Measurements from ENCODE around the gene NT5DC2. TPM values are rescaled to one million over a fixed set of nuclear protein-coding genes. Genes with fewer than 3 reads are reported as not detected.

Gene NT5DC2
- total RNA-seq, 1 donor from 2014 or later = 60.8 TPM

DNA sequence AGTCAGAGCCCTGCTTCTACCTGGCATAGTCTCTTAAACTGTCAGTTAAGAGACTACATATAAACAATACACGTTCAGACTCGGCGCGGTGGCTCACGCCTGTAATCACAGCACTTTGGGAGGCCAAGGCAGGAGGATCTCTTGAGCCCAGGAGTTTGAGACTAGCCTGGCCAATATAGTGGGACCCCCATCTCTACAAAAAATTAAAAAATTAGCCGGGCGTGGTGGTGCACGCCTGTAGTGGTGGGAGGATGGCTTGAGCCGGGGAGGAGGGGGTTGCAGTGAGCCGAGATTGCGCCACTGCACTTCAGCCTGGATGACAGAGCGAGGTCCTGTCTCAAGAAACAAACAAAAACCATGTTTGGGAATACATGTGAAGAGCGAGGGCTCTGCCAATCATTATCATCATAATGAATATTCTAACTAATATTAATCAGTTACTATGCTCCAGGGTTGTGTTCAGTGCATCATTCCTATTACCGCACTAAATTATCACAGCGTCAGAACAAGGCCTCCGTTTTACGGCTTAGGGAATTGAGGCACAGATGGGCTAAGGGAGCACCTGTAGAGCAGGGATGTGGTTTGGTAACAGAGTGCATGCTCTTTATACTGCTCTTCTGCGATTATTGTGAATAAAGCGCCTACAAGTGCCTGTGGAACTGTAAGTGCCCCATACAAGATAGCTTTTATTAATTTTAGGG lies 1.9 kb upstream of the NT5DC2 start:
- H3K27ac Mint-ChIP-seq = peak overlapping the region; percentile 44

DNA sequence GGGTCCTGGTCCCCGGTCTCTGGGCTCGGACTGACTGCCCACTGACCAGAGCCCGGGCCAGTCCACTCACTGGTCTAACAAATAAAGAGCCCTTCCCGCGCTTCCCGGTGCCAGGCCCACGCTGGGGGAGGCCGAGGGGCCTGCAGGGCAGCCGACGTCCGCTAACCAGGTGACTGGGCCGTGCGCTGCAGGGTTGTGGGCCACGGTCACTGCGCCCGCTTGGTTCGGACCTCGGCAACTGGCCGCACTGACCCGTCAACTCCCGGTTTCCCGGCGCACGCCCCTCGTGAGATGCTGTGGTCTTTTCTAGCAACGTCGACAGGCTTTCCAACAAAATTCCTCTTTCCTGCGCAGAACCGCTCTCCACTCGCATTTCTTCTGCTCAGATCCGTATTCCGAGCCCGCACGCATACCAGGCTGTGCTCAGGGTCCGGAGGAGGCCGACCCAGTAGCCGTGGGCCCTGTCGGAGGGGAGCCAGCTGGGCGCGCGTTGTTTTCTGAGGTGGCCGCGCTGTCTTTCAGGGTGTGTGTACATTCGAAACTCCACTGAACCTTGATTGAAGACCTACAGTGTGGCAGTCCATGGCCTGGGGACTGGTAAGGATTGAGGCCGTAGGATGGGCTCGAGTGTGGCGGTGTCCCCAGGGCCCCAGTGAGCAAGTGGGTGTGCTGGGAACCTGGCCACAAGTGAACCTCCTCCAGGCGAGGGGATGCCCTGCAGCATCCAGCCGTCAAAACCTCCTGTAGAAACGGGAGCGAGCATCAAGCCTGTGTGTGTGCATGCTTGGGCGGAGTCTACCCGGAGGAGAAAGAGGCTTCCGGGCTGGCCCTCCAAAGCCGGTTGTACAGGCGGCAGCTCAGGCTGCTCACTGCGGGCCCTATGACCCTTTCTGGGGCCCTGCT lies 875 bp upstream of the NT5DC2 start:
- intact Hi-C loops (cut with micrococcal nuclease) = loop anchor here (5.0 to 10.0 kb wide), 2 partner anchors 337 to 560 kb away; partner anchors contain the start of genes ABHD14A, ABHD14B and ALAS1
- H3K27ac Mint-ChIP-seq = peak overlapping the region; percentile 77
- no peaks in the 10 kb centered on the region for H3K27me3 Mint-ChIP-seq (ENCODE audit: insufficient read depth)
- H3K36me3 Mint-ChIP-seq (ENCODE audit: low read depth) = peaks cover 19% of the 10 kb centered on the region
- H3K9me3 Mint-ChIP-seq = no peaks in the 10 kb centered on the region
- H3K4me1 Mint-ChIP-seq (ENCODE audit: low read depth) = peaks cover 42% of the 10 kb centered on the region
- H3K4me3 Mint-ChIP-seq = peak overlapping the region; percentile 84
- no peak for DNase-seq (ENCODE audit: low spot score)

More for the DNA sequence above, 1.9 kb upstream of the NT5DC2 start:
- H3K27me3 Mint-ChIP-seq (ENCODE audit: insufficient read depth) = no peaks in the 10 kb centered on the region
- H3K4me3 Mint-ChIP-seq = peak overlapping the region; percentile 100
- peaks cover 19% of the 10 kb centered on the region for H3K36me3 Mint-ChIP-seq (ENCODE audit: low read depth)
- peaks cover 42% of the 10 kb centered on the region for H3K4me1 Mint-ChIP-seq (ENCODE audit: low read depth)
- intact Hi-C loops (cut with micrococcal nuclease) = loop anchor here (1.0 to 10.0 kb wide), 10 partner anchors 80 to 561 kb away; partner anchors contain the start of genes ABHD14A, ABHD14B, ALAS1 and DUSP7
- no peaks in the 10 kb centered on the region for H3K9me3 Mint-ChIP-seq
- DNase-seq (ENCODE audit: low spot score) = no peak

DNA sequence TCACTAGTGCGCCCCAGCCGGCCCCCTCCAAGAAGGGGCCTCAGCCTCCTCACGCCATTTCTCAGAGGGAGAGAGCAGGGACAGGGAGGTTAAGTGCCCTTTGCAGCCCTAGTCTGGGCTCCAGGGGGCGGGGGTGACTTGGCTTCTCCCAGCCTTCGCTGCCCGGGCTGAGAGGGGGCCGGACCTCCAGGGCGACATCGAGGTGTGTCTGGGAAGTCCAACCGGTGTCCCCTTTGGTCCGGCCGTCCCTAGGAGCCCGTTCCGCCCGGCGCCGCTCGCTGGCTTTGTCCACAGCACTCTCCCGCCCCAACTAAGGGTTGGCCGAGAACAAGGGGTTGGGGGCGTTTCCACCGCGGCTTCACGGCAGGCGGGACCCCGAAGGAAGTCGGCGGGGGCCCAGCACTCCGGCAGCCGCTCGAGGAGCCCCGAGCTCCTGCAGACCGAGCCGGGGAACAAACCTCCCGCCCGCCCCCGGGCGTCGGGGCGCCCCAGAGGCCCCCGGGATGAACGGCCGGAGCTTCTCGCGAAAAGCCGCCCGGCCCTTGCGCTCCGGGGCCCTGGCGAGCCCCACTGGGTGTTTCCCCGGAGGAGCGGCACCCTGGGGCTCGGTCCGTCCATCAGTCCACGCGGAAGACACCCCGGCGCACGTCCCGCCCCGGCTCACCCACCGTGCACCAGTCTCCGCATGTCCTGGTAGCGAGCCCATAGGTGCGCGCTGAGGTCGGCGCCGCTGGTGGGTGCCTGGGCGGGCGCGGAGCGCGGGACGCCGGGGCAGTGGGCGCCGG lies 627 bp downstream of the NT5DC2 start:
- H3K27me3 Mint-ChIP-seq (ENCODE audit: insufficient read depth) = no peaks in the 10 kb centered on the region
- intact Hi-C loops (cut with micrococcal nuclease) = loop anchor here (10.0 kb wide), 1 partner anchor 558 kb away; the partner anchor contains the start of genes ABHD14A and ABHD14B
- H3K4me3 Mint-ChIP-seq = peak overlapping the region; percentile 77
- H3K9me3 Mint-ChIP-seq = no peaks in the 10 kb centered on the region
- peaks cover 29% of the 10 kb centered on the region for H3K4me1 Mint-ChIP-seq (ENCODE audit: low read depth)
- peak; percentile 26 for DNase-seq (ENCODE audit: low spot score)
- H3K36me3 Mint-ChIP-seq (ENCODE audit: low read depth) = peaks cover 10% of the 10 kb centered on the region
- peak overlapping the region; percentile 44 for H3K27ac Mint-ChIP-seq

DNA sequence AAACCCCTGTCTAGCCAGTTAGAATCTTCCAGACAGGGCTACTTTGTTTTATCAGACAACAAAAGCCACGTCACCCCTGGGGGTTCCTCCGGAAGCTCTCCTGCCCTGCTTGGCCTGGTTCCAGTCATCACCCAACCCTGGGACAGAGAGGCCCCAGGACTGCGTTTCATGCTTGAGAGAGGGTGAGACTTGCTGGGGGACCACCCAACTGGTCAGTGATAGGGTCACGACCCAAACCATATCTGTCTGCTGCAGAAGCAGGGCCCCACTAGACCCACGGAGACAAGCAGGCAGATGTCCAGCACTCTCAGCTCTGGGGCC lies 1.2 kb downstream of the NT5DC2 start:
- H3K9me3 Mint-ChIP-seq = no peaks in the 10 kb centered on the region
- H3K27me3 Mint-ChIP-seq (ENCODE audit: insufficient read depth) = no peaks in the 10 kb centered on the region
- intact Hi-C loops (cut with micrococcal nuclease) = loop anchor here (10.0 kb wide), 1 partner anchor 558 kb away; the partner anchor contains the start of genes ABHD14A and ABHD14B
- peak overlapping the region; percentile 77 for H3K4me3 Mint-ChIP-seq
- H3K4me1 Mint-ChIP-seq (ENCODE audit: low read depth) = peaks cover 23% of the 10 kb centered on the region
- peak overlapping the region; percentile 44 for H3K27ac Mint-ChIP-seq
- no peak for DNase-seq (ENCODE audit: low spot score)
- peaks cover 9% of the 10 kb centered on the region for H3K36me3 Mint-ChIP-seq (ENCODE audit: low read depth)

DNA sequence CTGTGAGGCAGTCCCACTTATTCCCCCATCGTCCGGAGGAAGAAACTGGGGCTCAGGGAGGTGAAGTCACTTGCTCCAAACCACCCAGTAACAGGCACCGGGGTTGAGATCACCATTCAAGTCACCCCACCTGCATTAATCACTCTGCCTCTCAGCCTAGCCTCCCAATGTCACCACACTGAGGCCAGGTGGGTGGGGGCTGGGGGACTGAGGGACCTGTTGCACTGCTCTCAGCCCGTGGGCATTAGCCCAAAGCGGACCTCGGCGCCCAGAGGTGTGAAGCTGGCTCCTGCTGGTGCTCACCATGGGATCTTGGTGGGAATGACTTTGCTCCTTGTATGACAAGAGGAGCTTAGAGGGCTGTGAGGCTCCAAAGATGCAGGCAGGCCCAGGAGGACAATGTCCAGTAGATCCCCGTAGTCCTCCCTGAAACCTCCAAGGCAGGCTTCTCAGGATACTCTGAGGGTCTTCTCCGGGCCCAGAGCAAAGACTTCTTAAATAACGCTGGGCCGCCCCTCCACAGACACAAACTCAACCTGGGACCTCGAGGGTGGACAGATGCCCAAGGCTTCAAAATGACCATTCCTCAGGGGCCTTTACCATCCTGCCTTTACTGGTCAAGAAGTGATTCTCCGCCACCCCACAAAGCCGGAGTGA lies 1.7 kb downstream of the NT5DC2 start:
- intact Hi-C loops (cut with micrococcal nuclease) = loop anchor here (10.0 kb wide), 1 partner anchor 557 kb away; the partner anchor contains the start of genes ABHD14A and ABHD14B
- peak overlapping the region; percentile 77 for H3K4me3 Mint-ChIP-seq
- peaks cover 7% of the 10 kb centered on the region for H3K36me3 Mint-ChIP-seq (ENCODE audit: low read depth)
- H3K4me1 Mint-ChIP-seq (ENCODE audit: low read depth) = peaks cover 20% of the 10 kb centered on the region
- no peaks in the 10 kb centered on the region for H3K9me3 Mint-ChIP-seq
- no peaks in the 10 kb centered on the region for H3K27me3 Mint-ChIP-seq (ENCODE audit: insufficient read depth)
- H3K27ac Mint-ChIP-seq = peak overlapping the region; percentile 44
- DNase-seq (ENCODE audit: low spot score) = no peak

DNA sequence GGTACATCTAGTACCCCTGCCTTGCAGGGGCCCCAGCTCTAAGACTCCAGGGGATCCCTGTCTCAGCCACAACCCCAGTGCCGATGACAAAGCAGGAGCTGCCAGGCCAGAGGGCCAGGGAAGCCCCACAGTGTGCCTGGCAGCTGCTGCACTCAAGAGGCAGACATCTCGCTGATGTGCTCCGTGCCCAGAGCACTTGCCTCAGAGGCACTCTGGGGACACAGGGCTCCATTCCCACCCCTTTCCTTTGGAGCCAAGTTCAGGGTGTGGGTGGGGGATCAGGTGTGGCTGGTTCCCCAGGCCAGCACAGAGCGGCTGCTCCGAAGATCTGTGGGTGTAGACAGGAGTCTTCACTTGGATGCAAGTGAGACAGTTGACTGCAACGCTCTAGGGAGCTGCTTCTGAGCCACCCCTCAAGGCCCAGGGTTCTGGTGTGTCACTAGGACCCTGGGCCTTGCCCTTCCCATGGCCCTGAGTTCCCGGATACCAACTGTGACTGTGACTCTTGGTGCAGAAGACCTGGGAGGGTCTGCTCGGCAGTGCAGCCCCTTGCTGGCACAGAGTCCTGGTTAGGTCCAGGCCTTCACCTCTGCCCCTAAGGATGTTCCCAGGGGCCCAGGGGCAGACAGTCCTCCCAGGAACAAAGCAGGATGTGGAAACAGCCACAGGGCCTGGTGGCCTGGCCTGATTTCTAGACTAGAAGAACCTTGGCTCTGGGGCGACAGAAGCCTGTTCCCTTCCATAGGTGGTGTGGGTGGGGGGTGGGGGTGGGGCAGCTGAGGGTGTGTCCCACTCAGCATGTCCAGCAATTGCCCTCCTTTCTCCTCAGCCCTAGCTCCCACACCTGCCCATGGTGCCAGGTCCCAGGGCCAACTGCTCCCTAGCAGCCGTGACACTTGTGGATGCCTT lies 2.5 kb downstream of the NT5DC2 start:
- peaks cover 20% of the 10 kb centered on the region for H3K4me1 Mint-ChIP-seq (ENCODE audit: low read depth)
- no peak overlapping the region for H3K4me3 Mint-ChIP-seq
- peaks cover 6% of the 10 kb centered on the region for H3K36me3 Mint-ChIP-seq (ENCODE audit: low read depth)
- no peaks in the 10 kb centered on the region for H3K27me3 Mint-ChIP-seq (ENCODE audit: insufficient read depth)
- no peak for DNase-seq (ENCODE audit: low spot score)
- intact Hi-C loops (cut with micrococcal nuclease) = loop anchor here (10.0 kb wide), 1 partner anchor 556 kb away; the partner anchor contains the start of genes ABHD14A and ABHD14B
- H3K9me3 Mint-ChIP-seq = no peaks in the 10 kb centered on the region
- no peak overlapping the region for H3K27ac Mint-ChIP-seq

DNA sequence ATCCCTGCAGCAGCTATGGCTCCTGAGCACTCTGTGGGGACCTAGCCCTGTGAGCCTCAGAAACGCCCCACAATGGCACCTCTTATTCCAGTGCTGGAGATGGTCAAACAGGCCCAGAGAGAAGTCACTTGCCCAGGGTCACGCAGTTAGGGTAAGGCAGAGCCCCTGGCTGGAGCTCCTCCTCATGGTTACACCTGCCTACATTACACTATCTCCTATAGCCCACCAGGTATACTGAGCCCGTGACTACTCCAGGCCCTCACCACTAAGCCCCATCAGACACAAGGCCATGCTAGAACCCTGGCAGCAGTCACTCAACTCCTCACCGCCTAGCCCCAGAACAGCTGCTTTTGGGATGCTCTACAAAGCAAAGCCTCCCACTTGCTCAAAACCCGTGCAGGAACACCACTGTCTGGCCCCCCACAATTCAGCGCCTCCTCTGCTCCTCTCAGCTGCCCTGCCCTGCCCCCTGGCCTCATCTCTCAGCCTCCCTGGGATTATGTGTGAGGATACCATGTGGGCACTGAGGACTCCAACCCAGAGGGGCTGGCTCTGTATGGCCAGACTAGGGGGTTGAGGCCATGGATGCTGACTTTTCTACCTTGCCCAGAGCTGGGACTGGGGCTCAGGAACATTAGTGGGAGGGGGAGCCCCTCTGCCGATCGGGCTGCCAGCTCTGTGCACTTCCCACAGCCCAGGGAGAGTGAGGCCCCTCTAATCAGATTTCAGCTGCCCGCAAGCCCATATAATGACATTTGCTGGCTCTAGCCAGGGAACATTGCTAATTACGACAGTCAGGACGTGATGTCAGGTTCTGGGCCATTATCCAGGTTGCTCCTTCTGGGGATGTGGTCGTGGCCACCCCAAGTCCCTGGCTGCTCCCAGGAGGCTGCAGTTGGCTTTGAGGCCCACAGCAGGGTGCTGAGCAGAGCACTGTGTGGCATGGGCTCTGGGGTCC lies 4.0 kb downstream of the NT5DC2 start:
- intact Hi-C loops (cut with micrococcal nuclease) = loop anchor here (10.0 kb wide), 1 partner anchor 555 kb away; the partner anchor contains the start of genes ABHD14A and ABHD14B
- Mint-ChIP-seq H3K27ac (no peak overlapping the region), H3K4me3 (peak overlapping the region; percentile 27), H3K4me1 (ENCODE audit: low read depth) (peaks cover 8% of the 10 kb centered on the region), H3K9me3 (no peaks in the 10 kb centered on the region), H3K36me3 (ENCODE audit: low read depth) (peaks cover 6% of the 10 kb centered on the region), H3K27me3 (ENCODE audit: insufficient read depth) (no peaks in the 10 kb centered on the region)
- DNase-seq (ENCODE audit: low spot score) = no peak

DNA sequence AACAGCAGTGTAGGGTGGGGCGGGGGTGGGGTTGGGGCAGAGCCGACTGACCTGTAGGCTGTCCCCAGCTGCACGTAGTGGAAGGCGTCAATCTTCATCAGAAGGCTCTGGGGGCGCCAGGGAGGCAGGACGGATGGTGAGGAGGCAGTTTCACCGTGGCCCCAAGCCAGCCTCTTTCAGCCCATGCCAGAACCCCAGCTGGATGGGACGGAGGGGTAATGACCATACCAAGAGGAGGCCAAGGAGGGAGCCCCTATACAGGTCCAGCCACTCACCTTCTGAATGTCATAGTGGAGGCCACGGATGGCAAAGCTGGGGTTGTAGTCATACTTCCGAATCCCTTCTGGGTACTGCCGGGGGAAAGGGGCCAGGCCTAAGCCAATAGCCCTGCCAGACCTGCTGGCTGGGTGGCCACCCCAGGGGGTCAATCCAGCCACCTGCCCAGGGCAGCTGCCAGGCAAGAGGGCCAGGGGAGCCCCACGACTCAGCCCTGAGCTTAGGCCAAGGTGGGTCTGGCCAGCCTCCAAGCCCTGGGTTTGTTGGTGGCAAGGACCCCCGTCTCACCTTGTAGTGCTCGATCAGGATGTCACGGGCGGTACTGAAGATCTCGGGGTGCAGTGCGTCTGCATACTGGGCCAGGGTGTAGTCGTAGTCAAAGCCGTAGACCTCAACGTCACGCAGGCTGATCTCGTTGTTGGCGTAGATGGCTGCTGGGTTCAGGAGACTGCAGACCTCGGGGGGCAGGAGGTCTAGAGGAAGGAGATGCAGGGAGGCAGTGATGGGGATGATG lies 4.9 kb downstream of the NT5DC2 start:
- no peak overlapping the region for H3K27ac Mint-ChIP-seq
- peaks cover 8% of the 10 kb centered on the region for H3K4me1 Mint-ChIP-seq (ENCODE audit: low read depth)
- no peak overlapping the region for H3K4me3 Mint-ChIP-seq
- no peak for DNase-seq (ENCODE audit: low spot score)
- H3K9me3 Mint-ChIP-seq = no peaks in the 10 kb centered on the region
- H3K27me3 Mint-ChIP-seq (ENCODE audit: insufficient read depth) = no peaks in the 10 kb centered on the region
- intact Hi-C loops (cut with micrococcal nuclease) = no loop called here
- peaks cover 6% of the 10 kb centered on the region for H3K36me3 Mint-ChIP-seq (ENCODE audit: low read depth)

DNA sequence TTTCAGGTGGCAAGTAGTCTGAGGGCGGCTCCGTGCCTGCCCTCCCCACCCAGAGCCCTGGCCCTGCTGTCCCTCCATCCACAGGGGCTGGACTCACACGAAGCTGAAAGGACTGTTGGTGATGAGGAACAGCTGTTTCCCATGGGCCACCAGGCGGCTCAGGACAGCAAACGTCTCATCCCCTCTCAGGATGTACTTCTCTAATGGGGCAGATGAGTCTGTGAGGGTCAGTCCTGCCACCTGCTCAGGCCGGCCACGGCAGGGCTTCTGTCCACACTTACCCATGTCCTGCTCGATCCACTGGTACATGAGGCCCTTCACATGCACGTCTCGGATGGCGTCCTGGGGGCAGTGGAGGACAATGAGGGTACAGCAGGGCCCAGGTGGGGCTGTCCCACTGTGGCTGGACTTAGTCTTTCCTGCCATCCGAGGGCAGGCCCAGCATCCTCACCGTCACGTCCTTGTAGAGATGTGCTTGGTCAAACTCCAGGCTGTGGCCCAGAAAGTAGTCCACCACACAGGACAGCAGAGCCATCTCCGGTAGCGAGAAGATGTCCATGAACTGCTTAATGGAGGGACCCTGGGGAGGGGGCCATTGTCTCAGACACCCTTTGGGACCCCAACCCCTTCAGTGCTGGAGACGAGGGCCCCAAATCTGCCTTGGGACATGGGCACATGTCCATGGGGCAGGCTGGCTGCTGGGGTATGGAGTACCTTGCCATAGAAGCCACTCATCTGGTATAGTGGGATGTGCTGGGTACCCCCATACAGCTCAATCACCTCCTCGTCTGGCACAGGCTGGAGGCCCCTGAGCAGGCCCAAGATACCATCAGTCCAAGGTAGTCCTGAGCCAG lies 5.7 kb downstream of the NT5DC2 start:
- Mint-ChIP-seq H3K27ac (no peak overlapping the region), H3K4me3 (no peak overlapping the region), H3K27me3 (ENCODE audit: insufficient read depth) (no peaks in the 10 kb centered on the region), H3K9me3 (no peaks in the 10 kb centered on the region), H3K4me1 (ENCODE audit: low read depth) (peaks cover 8% of the 10 kb centered on the region), H3K36me3 (ENCODE audit: low read depth) (peaks cover 6% of the 10 kb centered on the region)
- intact Hi-C loops (cut with micrococcal nuclease) = no loop called here
- DNase-seq (ENCODE audit: low spot score) = no peak
